MM.1S (cell line): ENCODE measurements around the gene FBXO17.

Experiments
- DNase-seq: peaks from one replicate; pipeline ENCODE4 v3.0.0-alpha.2; 2015
- H2AFZ ChIP-seq: fragments of 300-600 bp; sonication (generic); 2 replicates; pipeline ENCODE4 v1.6.0; 2016; ENCODE audit warnings: antibody characterized with exemption, low read length
- H3F3A ChIP-seq: fragments of 300-600 bp; sonication (generic); 2 replicates; pipeline ENCODE4 v1.6.1; 2016; ENCODE audit warnings: mild to moderate bottlenecking, antibody characterized with exemption, low read length, moderate library complexity, mixed read lengths; ENCODE audit not compliant: insufficient read depth
- H3K27ac ChIP-seq: fragments of 300-600 bp; sonication (generic); 2 replicates; pipeline ENCODE4 v1.5.1; 2016; ENCODE audit warnings: mild to moderate bottlenecking, low read length
- H3K27me3 ChIP-seq: fragments of 300-600 bp; sonication (generic); replicated peaks from 2 replicates; pipeline ENCODE4 v1.6.0; 2016; ENCODE audit warnings: low read length; ENCODE audit not compliant: insufficient read depth
- H3K36me3 ChIP-seq: fragments of 300-600 bp; sonication (generic); replicated peaks from 2 replicates; pipeline ENCODE4 v1.6.1; 2016; ENCODE audit warnings: mild to moderate bottlenecking, low read length, mixed read lengths; ENCODE audit not compliant: insufficient read depth
- H3K4me1 ChIP-seq: fragments of 300-600 bp; sonication (generic); 2 replicates; pipeline ENCODE4 v1.6.1; 2016; ENCODE audit warnings: low read length, mixed read lengths
- H3K4me2 ChIP-seq: fragments of 300-600 bp; sonication (generic); 2 replicates; pipeline ENCODE4 v1.6.0; 2016; ENCODE audit warnings: low read depth, low read length
- H3K4me3 ChIP-seq: fragments of 300-600 bp; sonication (generic); 2 replicates; pipeline ENCODE4 v1.5.1; 2016; ENCODE audit warnings: low read length, mixed read lengths
- H3K79me2 ChIP-seq: fragments of 300-600 bp; sonication (generic); 2 replicates; pipeline ENCODE4 v1.6.1; 2016; ENCODE audit warnings: mixed run types, low read length, mixed read lengths
- H3K9ac ChIP-seq: fragments of 300-600 bp; sonication (generic); 2 replicates; pipeline ENCODE4 v1.6.1; 2016; ENCODE audit warnings: low read length, mixed read lengths
- H3K9me2 ChIP-seq: fragments of 300-600 bp; sonication (generic); replicated peaks from 2 replicates; pipeline ENCODE4 v1.6.1; 2016; ENCODE audit warnings: mild to moderate bottlenecking, low read length, mixed read lengths; ENCODE audit not compliant: insufficient read depth
- H3K9me3 ChIP-seq: fragments of 300-600 bp; sonication (generic); replicated peaks from 2 replicates; pipeline ENCODE4 v1.6.1; 2016; ENCODE audit warnings: mild to moderate bottlenecking, low read length, mixed read lengths; ENCODE audit not compliant: insufficient read depth
- H4K20me1 ChIP-seq: fragments of 300-600 bp; sonication (generic); 2 replicates; pipeline ENCODE4 v1.6.1; 2016; ENCODE audit warnings: mild to moderate bottlenecking, low read length, moderate library complexity, mixed read lengths; ENCODE audit not compliant: insufficient read depth
- EZH2 ChIP-seq: fragments of 300-600 bp; sonication (generic); optimal IDR thresholded peaks from 2 replicates; pipeline ENCODE3; 2017; ENCODE audit warnings: low read depth, mild to moderate bottlenecking, antibody characterized with exemption, low read length, mixed read lengths
- EZH2phosphoT487 ChIP-seq: fragments of 300-600 bp; sonication (generic); IDR thresholded peaks from 2 replicates; pipeline ENCODE4 v1.6.1; 2018; ENCODE audit warnings: antibody characterized with exemption, low read length
- TF ChIP-seq, protein P1 (sequence below): fragments of 300-600 bp; sonication (generic); IDR thresholded peaks from 2 replicates; pipeline ENCODE4 v1.5.1; 2016; ENCODE audit warnings: antibody characterized with exemption, low read length, mixed read lengths

Gene FBXO17

DNA sequence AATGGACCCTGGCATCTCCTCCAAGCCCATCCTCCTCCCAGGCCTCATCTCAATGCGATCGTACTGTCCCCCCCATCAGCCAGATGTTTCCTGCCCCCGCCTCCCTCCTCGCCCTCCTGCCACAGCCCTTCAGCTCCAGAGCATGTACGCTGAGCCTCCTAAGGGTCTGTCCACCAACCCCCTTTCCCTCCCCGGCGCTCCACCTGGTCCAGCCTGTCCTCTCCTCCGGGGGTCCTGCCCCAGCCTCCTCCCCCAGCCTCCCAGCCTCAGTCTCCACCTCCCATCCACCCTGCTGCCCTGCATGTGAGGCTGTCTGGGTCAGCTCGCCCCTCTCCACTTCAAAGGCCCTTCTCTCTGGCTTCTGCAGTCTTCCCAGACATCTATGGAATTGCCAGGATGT, 80.6 kb downstream of the FBXO17 start:
- no peaks in the 10 kb centered on the region for H3K36me3 ChIP-seq
- no peak for DNase-seq
- TF ChIP-seq, protein P1, sequence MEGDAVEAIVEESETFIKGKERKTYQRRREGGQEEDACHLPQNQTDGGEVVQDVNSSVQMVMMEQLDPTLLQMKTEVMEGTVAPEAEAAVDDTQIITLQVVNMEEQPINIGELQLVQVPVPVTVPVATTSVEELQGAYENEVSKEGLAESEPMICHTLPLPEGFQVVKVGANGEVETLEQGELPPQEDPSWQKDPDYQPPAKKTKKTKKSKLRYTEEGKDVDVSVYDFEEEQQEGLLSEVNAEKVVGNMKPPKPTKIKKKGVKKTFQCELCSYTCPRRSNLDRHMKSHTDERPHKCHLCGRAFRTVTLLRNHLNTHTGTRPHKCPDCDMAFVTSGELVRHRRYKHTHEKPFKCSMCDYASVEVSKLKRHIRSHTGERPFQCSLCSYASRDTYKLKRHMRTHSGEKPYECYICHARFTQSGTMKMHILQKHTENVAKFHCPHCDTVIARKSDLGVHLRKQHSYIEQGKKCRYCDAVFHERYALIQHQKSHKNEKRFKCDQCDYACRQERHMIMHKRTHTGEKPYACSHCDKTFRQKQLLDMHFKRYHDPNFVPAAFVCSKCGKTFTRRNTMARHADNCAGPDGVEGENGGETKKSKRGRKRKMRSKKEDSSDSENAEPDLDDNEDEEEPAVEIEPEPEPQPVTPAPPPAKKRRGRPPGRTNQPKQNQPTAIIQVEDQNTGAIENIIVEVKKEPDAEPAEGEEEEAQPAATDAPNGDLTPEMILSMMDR: no peak
- TF ChIP-seq EZH2 (no peak), EZH2phosphoT487 (no peak)
- no peaks in the 10 kb centered on the region for H3K9me3 ChIP-seq
- no peaks in the 10 kb centered on the region for H3K27me3 ChIP-seq
- no peaks in the 10 kb centered on the region for H3F3A ChIP-seq
- H3K4me3 ChIP-seq: no peak overlapping the region
- H2AFZ ChIP-seq: no peak overlapping the region
- no peak overlapping the region for H3K27ac ChIP-seq
- no peaks in the 10 kb centered on the region for H3K9me2 ChIP-seq
- H3K9ac ChIP-seq: no peak overlapping the region
- H3K4me1 ChIP-seq: 0 out of 2 replicates have a peak, but pooled peaks cover 10% of the 10 kb centered on the region
- no peaks in the 10 kb centered on the region for H4K20me1 ChIP-seq
- H3K4me2 ChIP-seq: no peak overlapping the region
- H3K79me2 ChIP-seq: peaks cover 33% of the 10 kb centered on the region

DNA sequence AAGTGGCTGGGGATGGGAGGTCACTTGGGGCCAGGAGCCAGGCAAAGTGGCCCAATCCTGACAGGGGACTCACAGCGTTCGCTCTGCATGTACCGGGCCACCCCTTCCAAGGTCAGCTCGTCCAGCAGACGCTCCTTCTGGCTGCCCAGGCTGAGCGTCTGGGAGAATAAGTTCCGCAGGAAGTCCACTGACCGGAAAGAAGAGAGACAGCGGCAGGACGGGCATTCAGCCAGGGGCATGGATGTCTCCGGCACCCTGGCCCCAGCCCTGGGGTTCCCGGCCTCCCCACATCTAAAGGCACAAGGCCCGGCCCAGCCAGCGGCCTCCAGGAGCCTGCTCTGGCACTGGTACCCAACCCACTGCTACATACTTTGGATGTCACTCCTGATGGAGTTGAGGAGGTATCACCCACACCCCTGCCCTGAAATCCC, 82.2 kb downstream of the FBXO17 start:
- H3K27ac ChIP-seq: no peak overlapping the region
- H3K4me1 ChIP-seq: 0 out of 2 replicates have a peak, but pooled peaks cover 6% of the 10 kb centered on the region
- no peaks in the 10 kb centered on the region for H3K9me3 ChIP-seq
- no peaks in the 10 kb centered on the region for H4K20me1 ChIP-seq
- no peaks in the 10 kb centered on the region for H3K27me3 ChIP-seq
- H3K79me2 ChIP-seq: peaks cover 23% of the 10 kb centered on the region
- no peaks in the 10 kb centered on the region for H3K36me3 ChIP-seq
- H3F3A ChIP-seq: no peaks in the 10 kb centered on the region
- H3K9me2 ChIP-seq: no peaks in the 10 kb centered on the region
- H2AFZ ChIP-seq: no peak overlapping the region
- H3K4me3 ChIP-seq: no peak overlapping the region
- no peak for TF ChIP-seq EZH2phosphoT487
- TF ChIP-seq, protein P1: no peak
- no peak for TF ChIP-seq EZH2
- no peak overlapping the region for H3K4me2 ChIP-seq
- no peak overlapping the region for H3K9ac ChIP-seq
- no peak for DNase-seq

DNA sequence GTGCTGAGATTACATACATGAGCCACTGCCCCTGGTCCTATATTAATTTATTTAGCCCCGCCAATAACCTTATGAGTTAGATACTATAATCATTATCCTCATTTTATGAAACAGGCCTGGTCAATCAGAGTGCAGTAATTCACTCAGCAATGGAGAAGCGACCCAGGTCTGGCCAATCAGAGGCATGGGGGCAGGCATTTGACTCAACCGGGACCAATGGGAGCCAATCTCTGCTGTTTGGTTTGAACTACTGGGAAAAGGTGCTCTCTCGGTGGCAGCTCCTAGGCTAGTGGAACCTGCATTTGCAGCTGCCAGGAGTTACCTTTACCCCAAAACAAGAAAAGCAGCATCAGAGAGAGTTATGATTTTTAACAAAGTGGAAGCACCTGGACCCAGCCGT, 82.7 kb downstream of the FBXO17 start:
- H3K9me3 ChIP-seq: no peaks in the 10 kb centered on the region
- H3K4me2 ChIP-seq: no peak overlapping the region
- H3K79me2 ChIP-seq: peaks cover 18% of the 10 kb centered on the region
- H3K9me2 ChIP-seq: no peaks in the 10 kb centered on the region
- no peaks in the 10 kb centered on the region for H3F3A ChIP-seq
- no peaks in the 10 kb centered on the region for H3K36me3 ChIP-seq
- no peak overlapping the region for H3K9ac ChIP-seq
- 0 out of 2 replicates have a peak, but pooled peaks cover under 1% of the 10 kb centered on the region for H3K4me1 ChIP-seq
- no peak for DNase-seq
- H2AFZ ChIP-seq: no peak overlapping the region
- H4K20me1 ChIP-seq: no peaks in the 10 kb centered on the region
- no peaks in the 10 kb centered on the region for H3K27me3 ChIP-seq
- TF ChIP-seq, protein P1: no peak
- TF ChIP-seq EZH2 (no peak), EZH2phosphoT487 (no peak)
- no peak overlapping the region for H3K4me3 ChIP-seq
- no peak overlapping the region for H3K27ac ChIP-seq
